ENCODE measurements around the gene ASB1. TPM values are rescaled to one million over a fixed set of nuclear protein-coding genes. Genes with fewer than 3 reads are reported as not detected.

ASB1 gene
- total RNA-seq, 1 donor from 2014 or later: 69.8 TPM

DNA sequence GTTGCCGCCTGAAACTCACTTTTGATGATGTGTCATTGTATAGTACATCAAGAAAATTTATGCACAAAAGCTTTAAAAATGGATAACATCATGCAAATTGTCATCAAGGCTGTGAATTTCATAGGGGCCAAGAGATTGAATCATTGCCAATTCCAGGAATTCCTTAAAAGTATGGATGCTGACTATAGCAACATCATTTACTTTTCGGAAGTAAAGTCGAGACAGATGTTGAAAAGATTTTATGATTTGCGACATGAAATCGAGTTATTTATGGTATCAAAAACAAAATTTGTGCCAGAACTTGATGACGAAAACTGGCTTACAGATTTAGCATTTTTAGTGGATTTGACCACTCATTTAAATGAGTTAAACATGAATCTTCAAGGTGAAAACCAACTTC, 56.3 kb downstream of the ASB1 start:
- DNase-seq: no peak
- ATAC-seq (ENCODE audit: poor library complexity): no peak
- intact Hi-C loops (cut with DNase I): no loop called here

- no peak for ATAC-seq (ENCODE audit: poor library complexity)
- intact Hi-C loops (cut with DNase I): no loop called here
- no peak for DNase-seq
Measured at GRCh38 chr2:238483656-238484055, 56.9 kb downstream of the ASB1 start.

GRCh38 chr2:238484522-238485452, 58.1 kb downstream of the ASB1 start:
- intact Hi-C loops (cut with DNase I): no loop called here
- ATAC-seq (ENCODE audit: poor library complexity): no peak
- no peak for DNase-seq

DNA sequence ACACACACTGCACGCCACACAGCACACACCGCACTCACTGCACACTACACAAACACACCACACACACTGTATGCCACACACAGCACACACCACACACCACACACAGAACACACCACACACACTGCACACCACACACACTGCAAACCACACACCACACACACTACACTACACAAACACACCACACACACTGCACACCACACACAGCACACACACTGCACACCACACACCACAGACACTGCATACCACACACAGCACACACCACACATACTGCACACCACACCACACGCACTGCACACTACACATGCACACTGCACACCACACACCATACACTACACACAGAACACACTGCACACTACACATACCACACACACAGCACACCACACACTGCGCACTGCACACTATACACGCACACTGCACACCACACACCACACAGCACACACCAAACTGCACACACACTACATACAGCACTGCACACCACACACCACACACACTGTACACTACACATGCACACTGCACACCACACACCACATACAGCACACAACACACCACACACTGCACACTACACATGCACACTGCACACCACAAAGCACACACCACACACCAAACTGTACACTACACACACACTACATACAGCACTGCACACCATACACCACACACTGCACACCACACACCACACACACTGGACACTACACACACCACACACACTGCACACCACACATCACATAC, 59.6 kb downstream of the ASB1 start:
- intact Hi-C loops (cut with DNase I): no loop called here
- ATAC-seq (ENCODE audit: poor library complexity) (no peak), DNase-seq (no peak)

DNA sequence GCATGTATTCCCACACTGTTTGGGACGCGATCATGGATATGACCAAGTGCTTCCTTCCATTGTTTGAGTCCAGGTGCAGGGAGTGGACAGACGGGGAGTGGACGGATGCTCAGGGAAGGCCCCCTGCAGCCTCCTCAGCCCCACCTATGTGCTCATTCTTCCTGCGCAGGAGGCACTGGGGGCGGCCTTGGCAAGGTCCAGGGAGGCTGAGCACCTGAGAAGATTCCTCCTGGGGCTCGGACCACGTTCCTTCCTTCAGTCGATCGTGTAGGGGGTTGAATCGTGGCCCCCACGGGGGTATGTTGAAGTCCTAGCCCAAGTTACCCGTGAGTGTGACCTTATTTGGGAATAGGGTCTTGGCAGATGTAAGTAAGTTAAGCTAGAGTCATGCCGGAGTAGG, 60.4 kb downstream of the ASB1 start:
- intact Hi-C loops (cut with DNase I): no loop called here
- ATAC-seq (ENCODE audit: poor library complexity): no peak
- DNase-seq: no peak

GRCh38 chr2:238487652-238488346, 61.1 kb downstream of the ASB1 start:
- DNase-seq: no peak
- no peak for ATAC-seq (ENCODE audit: poor library complexity)
- intact Hi-C loops (cut with DNase I): no loop called here

DNA sequence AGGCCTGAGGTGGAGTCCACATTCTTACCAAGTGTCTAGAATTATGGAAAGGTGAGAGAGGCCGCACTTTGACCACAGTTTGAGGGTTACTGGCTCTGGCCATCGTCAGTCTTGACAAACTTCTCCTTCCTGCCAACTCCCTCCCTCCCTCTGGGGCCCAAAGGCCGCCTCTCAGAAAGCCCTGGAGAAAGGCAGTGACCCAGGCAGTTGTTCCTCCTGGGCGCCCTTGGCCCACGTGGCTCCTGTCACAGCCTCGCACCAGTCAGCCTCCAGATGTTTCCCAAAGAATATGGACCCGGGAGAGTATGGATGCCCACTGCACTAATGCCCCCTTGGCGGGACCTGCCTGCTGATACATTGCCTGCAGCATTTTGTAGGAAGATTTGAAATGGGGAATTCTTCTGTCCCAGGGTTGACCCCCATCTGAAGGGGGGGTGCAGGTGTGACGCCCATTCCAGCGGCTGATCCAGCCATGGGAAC, 61.7 kb downstream of the ASB1 start:
- DNase-seq (no peak), ATAC-seq (ENCODE audit: poor library complexity) (no peak)
- intact Hi-C loops (cut with DNase I): no loop called here

- no peak for DNase-seq
- intact Hi-C loops (cut with DNase I): no loop called here
- no peak for ATAC-seq (ENCODE audit: poor library complexity)
Measured at GRCh38 chr2:238489431-238489830, 62.7 kb downstream of the ASB1 start.

DNA sequence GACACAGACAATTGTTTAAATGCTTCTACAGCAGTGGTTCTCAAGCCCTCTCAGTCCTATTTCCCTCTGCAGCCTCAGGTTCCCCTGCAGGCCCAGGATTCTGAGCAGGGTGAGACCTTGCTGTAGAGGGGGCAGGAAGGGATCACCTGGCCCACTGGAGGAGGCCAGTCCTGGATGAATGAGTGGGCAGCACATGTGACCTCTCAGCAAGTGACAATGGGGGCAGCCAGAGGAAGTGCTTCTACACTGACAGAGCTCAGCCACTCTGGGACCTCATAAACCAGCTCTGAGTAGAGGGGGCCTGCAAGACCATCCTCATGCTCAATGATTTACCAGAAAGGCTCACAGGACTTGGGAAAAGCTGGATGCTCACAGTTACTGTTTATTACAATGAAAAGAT, 63.2 kb downstream of the ASB1 start:
- no peak for DNase-seq
- intact Hi-C loops (cut with DNase I): no loop called here
- ATAC-seq (ENCODE audit: poor library complexity): no peak

DNA sequence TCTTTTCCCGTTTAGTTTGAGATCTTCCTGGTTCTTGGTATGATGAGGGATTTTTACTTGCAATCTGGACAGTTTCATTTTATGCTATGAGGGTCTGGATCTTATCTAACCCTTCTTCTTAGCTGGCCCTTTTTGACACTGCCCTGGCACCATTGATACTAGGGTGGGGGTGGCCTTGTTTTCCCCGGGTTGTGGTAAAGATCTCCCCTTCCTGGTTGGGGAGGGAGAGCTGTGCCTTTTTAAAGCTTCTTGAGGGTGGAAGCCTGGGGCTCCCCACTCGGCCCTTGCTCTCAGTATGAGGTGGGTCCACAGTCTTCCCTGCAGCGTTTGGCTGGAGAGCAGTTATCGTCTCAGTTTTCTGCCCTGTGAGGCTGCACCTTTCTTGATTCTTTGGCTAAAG, 66.1 kb downstream of the ASB1 start:
- intact Hi-C loops (cut with DNase I): no loop called here
- no peak for DNase-seq

DNA sequence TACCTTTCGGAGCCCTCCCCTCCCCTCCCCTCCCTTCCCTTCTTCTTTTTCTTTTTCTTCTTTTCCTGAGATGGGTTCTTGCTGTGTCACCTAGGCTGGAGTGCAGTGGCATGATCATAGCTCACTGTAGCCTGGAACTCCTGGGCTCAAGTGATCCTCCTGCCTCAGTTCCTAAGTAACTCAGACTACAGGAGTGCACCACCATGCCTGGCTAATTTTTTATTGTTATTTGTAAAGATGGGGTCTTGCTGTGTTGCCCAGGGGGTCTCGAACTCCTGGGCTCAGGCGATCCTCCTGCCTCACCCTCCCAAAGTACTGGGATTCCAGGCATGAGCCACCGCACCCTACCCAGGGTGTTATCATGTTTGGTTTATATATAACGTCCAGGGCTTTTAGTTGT, 66.7 kb downstream of the ASB1 start:
- DNase-seq: no peak
- intact Hi-C loops (cut with DNase I): no loop called here
- no peak for ATAC-seq (ENCODE audit: poor library complexity)

More for the DNA sequence above, 66.1 kb downstream of the ASB1 start:
- no peak for ATAC-seq (ENCODE audit: poor library complexity)

GRCh38 chr2:238493880-238494572, 67.3 kb downstream of the ASB1 start:
- intact Hi-C loops (cut with DNase I): no loop called here
- ATAC-seq (ENCODE audit: poor library complexity): no peak
- DNase-seq: no peak

DNA sequence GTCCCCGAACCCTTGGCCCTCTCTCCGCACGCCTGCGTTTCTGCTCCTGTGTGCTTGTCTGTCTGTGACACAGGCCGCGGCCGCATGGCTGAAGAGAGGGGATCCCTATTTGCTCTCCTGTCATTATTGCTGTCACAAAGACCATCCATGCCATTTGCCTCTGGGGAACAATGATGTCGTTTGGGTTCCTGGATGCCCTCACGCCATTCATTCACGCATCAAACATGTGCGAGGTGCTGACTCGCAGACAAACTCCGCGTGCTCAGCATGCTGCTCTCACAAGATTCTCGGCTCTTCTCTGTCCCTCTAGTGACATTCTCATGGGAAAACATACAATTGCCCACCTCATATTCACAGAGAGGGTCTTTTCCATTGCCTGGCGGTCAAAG, 67.8 kb downstream of the ASB1 start:
- intact Hi-C loops (cut with DNase I): no loop called here
- ATAC-seq (ENCODE audit: poor library complexity) (no peak), DNase-seq (no peak)

DNA sequence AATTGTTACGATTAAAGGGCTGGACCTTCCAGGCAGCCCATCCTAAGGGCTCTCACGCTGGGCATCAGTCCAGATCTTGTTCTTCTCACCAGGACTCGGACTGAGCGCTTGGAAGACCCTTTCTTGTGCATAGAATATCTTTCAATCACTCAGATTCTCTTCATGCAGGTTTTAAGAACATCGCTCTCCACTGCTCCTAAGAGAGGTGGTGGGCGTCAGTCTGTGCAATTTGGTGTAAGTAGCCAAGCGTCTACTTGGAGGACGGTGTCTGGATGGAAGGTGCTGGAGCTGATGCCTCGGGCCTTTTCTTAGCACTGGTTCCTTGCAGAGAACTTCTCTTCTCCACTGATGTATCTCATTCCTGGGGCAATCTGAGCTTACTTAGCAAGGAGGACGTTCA, 68.7 kb downstream of the ASB1 start:
- intact Hi-C loops (cut with DNase I): no loop called here
- ATAC-seq (ENCODE audit: poor library complexity) (no peak), DNase-seq (no peak)

- no peak for DNase-seq
- ATAC-seq (ENCODE audit: poor library complexity): no peak
- intact Hi-C loops (cut with DNase I): no loop called here
Measured at GRCh38 chr2:238496756-238497609, 70.3 kb downstream of the ASB1 start.

DNA sequence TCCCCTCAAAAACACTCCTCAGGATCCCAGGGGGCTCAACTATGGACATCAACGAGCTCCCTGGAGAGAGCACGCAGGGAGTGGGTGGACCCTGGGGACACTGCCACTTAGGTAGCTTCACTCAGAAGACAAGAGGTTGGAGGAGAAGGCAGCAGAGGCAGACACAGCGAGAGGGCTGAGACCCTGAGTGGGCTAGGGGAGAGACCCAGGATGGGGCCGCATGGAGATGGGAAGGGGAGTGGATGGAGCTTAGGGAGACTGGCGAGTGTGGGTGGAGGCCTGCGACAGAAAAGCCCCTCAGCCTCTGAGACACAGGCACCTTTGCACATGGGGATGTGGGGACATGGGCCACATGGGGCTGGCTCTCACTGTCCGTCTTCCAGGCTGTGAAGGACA, 70.9 kb downstream of the ASB1 start:
- no peak for DNase-seq
- intact Hi-C loops (cut with DNase I): no loop called here
- no peak for ATAC-seq (ENCODE audit: poor library complexity)

- no peak for DNase-seq
- no peak for ATAC-seq (ENCODE audit: poor library complexity)
- intact Hi-C loops (cut with DNase I): no loop called here
Measured at GRCh38 chr2:238498188-238498587, 71.5 kb downstream of the ASB1 start.

GRCh38 chr2:238498691-238499295, 72.1 kb downstream of the ASB1 start:
- no peak for ATAC-seq (ENCODE audit: poor library complexity)
- intact Hi-C loops (cut with DNase I): no loop called here
- no peak for DNase-seq
